GM20000 (cell line): Measurements from ENCODE around the gene ANKRD44.

Experiments used
- DNase-seq: peaks from one replicate; pipeline ENCODE4 v3.0.0; 2012; ENCODE audit warnings: low spot score
- CTCF ChIP-seq: IDR thresholded peaks from 2 replicates; pipeline ENCODE4 v1.5.1; 2012; ENCODE audit warnings: mild to moderate bottlenecking, control low read depth; ENCODE audit errors: extremely low read depth, missing control alignments

The ANKRD44 gene

GRCh38 chr2:196957442-196957841, 353.1 kb downstream of the ANKRD44 start:
- no peak for DNase-seq
- TF ChIP-seq CTCF, result no peak

GRCh38 chr2:196956069-196956468, 354.5 kb downstream of the ANKRD44 start:
- no peak for TF ChIP-seq CTCF
- DNase-seq, result no peak

- no peak for TF ChIP-seq CTCF
- DNase-seq, result no peak
Observed at GRCh38 chr2:196955036-196955435, 355.5 kb downstream of the ANKRD44 start.

- no peak for TF ChIP-seq CTCF
- DNase-seq, result no peak
Observed at GRCh38 chr2:196954001-196954400, 356.6 kb downstream of the ANKRD44 start.

- TF ChIP-seq CTCF, result no peak
- no peak for DNase-seq
Observed at GRCh38 chr2:196952936-196953335, 357.6 kb downstream of the ANKRD44 start.

- no peak for DNase-seq
Observed at GRCh38 chr2:196951973-196952372, 358.6 kb downstream of the ANKRD44 start.

GRCh38 chr2:196949116-196949515, 361.5 kb downstream of the ANKRD44 start:
- no peak for DNase-seq
- TF ChIP-seq CTCF, result no peak

More at GRCh38 chr2:196951973-196952372, 358.6 kb downstream of the ANKRD44 start:
- no peak for TF ChIP-seq CTCF
